ENCODE data around the gene CYP4F2.
A peak's percentile ranks its signal among the peaks of the same experiment; 100 is the strongest.
"Not testable (repeated sequence)": the region's sequence is repeated elsewhere in the genome, so short reads cannot be mapped to it uniquely, and the experiment has no call there.

The CYP4F2 gene

DNA sequence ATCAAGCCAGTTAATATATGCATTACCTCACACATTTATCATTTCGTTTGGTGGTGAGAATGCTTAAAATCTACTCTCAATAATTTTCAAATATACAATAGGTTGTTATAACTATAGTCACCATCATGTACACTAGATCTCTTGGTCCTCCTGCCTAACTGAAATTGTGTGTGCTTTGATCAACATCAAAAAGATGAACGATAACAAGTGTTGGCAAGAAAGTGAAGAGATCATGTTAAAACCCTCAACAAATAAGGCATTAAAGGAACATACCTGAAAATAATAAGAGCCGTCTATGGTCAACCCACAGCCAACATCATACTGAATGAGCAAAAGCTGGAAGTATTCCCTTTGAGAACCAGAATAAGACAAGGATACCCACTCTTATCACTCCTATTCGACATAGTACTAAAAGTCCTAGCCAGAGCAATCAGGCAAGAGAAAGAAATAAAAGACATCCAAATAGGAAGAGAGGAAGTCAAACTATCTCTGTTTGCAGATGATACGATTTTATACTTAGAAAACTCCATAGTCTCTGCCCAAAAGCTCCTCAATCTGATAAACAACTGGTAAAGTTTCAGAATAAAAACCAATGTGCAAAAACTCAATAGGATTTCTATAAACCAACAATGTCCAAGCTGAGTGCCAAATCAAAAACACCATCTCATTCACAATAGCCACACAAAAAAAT lies 54.5 kb downstream of the CYP4F2 start:
- DNase-seq: no peak

DNA sequence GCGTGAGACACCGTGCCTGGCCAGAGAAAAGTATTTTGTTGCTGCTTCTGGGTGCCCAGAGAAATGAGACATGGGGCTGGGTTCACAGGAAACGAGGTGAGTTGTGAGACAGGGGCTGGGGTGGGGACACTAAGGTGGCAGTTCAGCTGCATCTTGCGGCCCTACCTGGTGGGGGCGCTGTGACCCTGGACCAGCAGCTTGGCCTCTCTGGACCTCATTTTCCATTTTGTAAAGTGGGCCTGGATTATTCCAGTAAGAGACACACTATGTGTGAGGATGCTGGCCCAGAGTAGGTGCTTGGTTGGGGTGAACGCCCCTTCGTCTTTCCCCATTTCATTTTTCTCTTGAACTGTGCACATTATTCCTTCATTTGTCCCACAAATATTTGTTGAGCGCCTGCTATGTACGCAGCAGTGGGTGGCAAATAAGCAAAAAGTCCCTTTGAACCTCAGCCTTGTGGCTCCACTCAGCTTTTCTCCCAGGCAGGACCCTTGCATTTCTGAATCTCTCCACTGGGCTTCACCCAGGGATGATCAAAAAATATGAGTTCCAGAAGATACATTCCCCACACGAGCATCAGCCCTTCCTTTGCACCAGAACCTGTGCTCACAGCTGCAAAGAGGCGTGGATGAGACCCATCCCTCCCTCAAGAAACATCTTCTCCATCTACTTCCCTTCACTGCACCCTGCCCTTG lies 55.9 kb downstream of the CYP4F2 start:
- no peak for DNase-seq

DNA sequence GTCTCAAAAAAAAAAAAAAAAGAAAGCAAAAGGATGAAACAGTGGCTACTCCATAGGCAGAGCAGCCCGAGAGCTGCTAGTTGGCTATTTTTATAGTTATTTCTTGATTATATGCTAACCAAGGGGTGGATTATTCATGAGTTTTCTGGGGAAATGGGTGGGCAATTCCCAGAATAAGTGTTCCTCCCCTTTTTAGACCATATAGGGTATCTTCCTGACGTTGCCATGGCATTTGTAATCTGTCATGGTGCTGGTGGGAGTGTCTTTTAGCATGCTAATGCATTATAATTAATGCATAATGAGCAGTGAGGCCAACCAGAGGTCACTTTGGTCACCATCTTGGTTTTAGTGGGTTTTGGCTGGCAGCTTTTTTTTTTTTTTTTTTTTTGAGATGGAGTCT lies 57.0 kb downstream of the CYP4F2 start:
- DNase-seq: no peak

DNA sequence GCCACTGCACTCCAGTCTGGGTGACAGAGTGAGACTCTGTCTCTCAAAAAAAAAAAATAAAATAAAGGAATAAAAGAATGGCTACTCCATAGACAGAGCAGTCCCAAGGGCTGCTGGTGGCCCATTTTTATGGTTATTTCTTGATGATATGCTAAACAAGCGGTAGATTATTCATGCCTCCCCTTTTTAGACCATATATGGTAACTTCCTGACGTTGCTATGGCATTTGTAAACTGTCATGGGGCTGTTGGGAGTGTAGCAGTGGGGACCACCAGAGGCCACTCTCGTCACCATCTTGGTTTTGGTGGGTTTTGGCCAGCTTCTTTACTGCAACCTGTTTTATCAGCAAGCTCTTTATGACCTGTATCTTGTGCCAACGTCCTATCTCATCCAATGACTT lies 58.0 kb downstream of the CYP4F2 start:
- DNase-seq: not testable (repeated sequence)

DNA sequence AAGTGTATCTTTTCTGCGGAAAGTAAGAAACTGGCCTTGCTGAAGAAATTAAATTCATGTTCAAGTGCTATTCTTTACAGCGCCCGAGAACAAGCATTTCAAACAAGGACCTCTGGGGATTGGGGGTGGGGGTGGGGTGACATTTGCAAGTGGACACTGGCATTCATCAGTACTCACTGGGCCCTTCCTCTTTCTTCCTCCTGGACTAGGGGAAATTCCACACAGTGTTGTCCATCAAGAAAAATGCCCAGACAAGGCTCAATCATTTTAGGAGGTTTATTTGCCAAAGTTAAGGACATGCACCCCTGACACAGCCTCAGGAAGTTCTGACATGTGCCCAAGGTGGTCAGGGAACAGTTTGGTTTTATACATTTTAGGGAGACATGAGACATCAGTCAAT lies 59.5 kb downstream of the CYP4F2 start:
- no peak for DNase-seq

DNA sequence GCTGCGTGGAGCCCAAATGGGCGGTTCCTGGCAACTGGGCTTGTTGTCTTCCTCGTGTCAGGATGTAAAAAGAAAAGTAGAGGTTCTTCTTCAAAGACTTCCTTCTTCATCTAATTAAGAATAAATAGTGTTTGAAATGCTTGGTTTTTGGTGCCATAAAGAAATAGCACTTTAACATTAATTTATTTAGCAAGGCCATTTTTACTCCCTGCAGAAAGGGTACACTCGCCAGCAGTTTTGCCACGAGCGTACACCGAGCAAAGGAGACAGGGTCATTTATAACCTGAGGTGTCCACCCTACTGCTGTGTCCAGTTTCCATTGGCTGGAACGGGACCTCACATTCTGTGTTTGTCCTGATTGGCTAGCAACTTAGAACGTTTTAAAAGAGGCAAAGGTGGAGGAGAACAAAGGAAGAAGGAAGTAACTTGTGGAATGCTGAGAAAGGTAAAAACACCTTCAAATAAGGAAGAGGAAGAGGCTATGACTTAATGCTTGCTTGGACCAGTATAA lies 60.6 kb downstream of the CYP4F2 start:
- DNase-seq: no peak

DNA sequence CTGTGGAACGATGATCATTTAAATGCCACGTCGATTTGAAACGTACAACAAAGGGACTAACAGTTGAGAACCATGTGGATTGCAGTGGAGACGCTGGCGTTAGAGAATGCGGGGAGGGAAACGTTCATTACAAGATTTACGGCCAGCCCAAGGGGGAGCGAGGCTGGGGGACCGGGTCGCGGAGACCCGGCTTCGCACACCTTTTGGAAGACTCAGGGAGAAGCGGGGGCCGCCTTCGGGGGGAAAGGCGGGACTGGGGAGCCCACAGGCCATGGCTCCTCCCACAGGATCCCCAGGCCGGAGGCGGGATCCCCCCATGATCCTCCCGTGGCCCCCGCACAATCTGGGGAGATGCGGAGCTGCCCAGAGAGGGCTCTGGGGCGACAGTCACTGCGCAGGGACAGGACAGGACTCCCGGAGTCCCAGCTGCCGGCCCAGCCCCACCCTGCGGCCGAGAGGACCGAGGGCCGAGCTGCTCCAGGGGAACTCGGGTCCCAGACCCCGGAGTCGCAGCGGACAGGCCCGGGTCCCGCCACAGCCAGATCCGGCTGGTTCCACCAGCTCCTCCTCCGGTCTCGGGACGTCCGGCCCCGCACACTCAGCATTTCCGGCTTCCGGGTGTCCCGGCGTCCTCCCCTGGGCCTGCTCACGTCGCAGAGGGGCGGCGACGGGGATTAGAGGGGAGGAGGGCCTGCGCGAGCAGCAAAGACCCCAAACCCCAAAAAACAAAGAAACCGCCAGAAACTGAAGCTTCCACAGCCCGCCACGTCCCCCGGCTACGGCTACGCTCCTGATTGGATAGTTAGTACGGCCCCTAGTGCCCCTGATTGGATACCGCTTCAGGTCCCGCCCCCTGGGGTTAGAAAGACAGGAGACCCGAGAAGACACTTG lies 61.3 kb downstream of the CYP4F2 start:
- peak; percentile 97 for DNase-seq

DNA sequence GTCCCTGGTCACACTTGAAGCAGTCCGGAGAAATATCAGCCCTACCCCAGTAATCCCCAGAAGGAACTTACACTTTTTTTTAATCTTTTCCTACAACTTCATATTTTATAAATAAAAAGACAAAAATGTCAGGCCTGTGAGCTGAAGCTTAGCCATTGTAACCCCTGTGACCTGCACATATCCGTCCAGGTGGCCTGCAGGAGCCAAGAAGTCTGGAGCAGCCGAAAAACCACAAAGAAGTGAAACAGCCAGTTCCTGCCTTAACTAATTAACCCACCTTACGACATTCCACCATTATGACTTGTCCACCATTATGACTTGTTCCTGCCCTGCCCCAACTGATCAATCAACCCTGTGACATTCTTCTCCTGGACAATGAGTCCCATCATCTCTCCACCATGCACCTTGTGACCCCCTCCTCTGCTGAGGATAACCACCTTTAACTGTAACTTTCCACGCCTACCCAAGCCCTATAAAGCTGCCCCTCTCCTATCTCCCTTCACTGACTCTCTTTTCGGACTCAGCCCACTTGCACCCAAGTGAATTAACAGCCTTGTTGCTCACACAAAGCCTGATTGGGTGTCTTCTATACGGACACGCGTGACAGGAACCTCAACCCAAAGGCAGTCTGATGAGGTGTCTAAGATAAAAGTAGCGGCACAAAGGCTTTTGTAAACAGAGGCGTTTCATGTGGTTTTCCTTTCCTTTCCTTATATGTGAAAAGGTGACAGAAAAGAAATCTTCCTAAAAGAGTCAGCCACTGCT lies 62.1 kb downstream of the CYP4F2 start:
- peak; percentile 65 for DNase-seq

DNA sequence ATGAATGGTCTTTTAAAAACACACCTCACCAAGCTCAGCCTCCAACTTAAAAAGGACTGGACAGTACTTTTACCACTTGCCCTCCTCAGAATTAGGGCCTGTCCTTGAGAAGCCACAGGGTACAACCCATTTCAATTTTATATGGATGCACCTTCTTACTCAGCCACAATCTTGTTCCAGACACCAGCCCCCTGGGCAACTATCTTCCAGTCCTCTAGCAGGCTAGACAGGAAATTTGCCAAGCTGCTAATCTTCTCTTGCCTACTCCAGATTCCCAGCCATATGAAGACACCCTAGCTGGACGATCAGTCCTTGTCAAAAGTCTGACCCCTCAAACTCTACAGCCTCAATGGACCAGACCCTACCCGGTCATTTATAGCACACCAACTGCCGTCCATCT lies 63.6 kb downstream of the CYP4F2 start:
- not testable (repeated sequence) for DNase-seq

DNA sequence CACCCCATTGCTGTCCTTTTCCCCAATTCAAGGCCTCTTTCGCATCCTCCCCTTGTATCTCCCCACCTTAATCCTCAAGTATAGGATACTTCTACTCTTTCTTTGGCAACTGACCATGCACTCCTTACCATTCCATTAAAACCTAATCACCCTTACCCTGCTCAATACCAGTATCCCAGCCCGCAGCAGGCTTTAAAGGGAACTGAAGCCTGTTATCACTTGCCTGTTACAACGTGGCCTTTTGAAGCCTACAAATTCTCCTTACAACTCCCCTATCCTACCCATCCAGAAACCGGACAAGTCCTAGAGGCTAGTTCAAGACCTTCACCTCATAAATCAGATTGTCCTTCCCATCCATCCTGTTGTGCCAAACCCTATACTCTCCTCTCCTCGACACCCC lies 66.2 kb downstream of the CYP4F2 start:
- no peak for DNase-seq

DNA sequence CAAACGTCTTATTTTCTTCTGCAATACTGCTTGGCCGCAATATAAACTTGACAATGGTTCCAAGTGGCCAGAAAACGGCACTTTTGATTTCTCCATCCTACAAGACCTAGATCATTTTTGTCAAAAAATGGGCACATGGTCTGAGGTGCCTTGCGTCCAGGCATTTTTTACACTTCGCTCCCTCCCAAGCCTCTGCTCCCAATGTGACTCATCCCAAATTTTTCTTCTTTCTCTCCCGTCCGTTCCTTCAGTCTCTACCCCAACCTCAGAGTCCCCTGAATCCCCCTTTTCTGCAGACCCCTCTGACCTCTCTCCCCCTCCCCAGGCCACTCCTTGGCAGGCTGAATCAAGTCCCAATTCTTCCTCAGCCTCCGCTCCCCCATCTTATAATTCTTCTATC lies 68.1 kb downstream of the CYP4F2 start:
- no peak for DNase-seq

DNA sequence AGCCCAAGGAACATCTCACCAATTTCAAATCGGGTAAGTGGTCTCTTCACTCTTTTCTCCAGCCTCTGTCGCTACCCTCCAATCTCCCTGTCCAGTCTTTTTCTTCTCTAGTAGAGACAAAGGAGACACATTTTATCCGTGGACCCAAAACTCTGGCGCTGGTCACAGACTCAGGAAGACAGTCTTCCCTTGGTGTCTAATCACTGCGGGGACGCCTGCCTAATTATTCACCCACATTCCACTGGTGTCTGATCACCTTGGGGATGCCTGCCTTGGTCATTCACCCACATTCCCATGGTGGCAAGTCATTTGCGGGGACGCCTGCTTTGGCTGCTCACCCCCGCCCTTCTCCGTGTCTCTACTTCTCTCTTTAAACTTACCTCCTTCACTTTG lies 68.6 kb downstream of the CYP4F2 start:
- DNase-seq: no peak

DNA sequence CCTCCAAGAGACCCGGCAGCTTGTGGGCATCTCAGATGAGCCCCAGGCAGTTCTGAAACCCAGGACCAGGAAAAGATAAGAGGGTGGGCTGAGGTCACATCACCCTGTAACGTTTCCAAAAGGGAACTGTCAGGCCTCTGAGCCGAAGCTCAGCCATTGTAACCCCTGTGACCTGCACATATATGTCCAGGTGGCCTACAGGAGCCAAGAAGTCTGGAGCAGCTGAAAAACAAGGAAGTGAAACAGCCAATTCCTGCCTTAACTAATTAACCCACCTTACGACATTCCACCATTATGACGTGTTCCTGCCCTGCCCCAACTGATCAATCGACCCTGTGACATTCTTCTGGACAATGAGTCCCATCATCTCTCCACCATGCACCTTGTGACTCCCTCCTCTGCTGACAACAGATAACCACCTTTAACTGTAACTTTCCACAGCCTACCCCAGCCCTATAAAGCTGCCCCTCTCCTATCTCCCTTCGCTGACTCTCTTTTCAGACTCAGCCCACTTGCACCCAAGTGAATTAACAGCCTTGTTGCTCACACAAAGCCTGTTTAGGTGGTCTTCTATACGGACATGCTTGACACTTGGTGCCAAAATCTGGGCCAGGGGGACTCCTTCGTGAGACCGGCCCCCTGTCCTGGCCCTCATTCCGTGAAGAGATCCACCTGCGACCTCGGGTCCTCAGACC lies 69.1 kb downstream of the CYP4F2 start:
- DNase-seq: not testable (repeated sequence)

DNA sequence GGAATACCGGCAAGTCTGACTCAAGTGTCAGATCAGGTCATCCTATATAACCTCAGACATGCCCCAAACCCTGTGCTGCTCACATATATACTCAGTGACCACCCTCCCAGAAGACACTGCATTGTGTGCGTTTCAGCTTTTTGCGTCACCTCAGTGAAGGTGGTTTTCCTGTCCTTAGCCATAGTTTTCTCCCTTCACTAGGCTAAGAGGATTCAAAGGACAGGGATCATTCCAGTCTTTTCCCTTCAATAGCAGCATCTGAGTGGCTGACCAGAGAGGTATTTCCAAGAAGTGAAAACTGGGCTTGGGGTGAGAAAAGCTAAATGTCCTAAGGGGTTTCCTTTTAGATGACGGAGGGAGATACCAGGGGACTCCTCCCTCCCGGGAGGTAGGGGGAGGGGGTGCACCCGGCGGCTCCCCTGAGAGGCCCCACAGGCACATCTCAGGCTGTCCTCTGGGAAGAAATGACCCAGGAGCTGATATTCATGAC lies 69.7 kb downstream of the CYP4F2 start:
- DNase-seq: no peak

All from activated gamma-delta T cell treated with Interleukin-2 at 50 U/mL for 16 hours (primary cell).